PC-9 (cell line): ENCODE results near the gene MYL6B.

Experiments
- EZH2 ChIP-seq: fragments of 200-600 bp; sonication (generic); IDR thresholded peaks from 2 replicates; pipeline ENCODE4 v1.8.0; 2017; ENCODE audit warnings: antibody characterized with exemption, low read depth
- TF ChIP-seq, protein P1 (sequence below): fragments of 200-600 bp; sonication (generic); conservative IDR thresholded peaks from 2 replicates; pipeline ENCODE4 v1.6.1; 2017; ENCODE audit warnings: mixed run types, antibody characterized with exemption, mild to moderate bottlenecking, moderate library complexity

DNA sequence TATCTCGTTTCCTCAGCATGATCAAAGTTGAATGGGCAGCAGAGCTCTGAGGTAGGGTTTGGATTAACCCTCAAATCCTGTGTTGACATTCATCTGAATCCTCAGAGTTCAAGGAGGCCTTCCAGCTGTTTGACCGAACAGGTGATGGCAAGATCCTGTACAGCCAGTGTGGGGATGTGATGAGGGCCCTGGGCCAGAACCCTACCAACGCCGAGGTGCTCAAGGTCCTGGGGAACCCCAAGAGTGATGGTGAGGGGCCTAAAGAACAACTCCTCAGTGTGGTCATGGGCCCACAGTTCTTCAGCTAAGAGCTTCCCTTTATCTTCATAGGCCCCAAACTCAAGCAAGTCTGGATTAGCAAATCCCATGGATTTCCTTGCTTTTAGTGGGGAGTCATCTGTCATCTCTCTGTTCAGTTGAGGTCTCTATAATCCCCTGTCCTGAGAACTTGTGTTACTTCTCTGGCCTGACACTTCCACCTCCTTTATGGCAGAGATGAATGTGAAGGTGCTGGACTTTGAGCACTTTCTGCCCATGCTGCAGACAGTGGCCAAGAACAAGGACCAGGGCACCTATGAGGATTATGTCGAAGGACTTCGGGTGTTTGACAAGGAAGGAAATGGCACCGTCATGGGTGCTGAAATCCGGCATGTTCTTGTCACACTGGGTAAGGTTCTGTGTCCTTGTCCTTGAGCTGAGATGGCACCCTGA lies 7.2 kb downstream of the MYL6B start:
- TF ChIP-seq, protein P1, sequence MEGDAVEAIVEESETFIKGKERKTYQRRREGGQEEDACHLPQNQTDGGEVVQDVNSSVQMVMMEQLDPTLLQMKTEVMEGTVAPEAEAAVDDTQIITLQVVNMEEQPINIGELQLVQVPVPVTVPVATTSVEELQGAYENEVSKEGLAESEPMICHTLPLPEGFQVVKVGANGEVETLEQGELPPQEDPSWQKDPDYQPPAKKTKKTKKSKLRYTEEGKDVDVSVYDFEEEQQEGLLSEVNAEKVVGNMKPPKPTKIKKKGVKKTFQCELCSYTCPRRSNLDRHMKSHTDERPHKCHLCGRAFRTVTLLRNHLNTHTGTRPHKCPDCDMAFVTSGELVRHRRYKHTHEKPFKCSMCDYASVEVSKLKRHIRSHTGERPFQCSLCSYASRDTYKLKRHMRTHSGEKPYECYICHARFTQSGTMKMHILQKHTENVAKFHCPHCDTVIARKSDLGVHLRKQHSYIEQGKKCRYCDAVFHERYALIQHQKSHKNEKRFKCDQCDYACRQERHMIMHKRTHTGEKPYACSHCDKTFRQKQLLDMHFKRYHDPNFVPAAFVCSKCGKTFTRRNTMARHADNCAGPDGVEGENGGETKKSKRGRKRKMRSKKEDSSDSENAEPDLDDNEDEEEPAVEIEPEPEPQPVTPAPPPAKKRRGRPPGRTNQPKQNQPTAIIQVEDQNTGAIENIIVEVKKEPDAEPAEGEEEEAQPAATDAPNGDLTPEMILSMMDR, result no peak
- TF ChIP-seq EZH2, result no peak
